ENCODE measurements around the gene IFNG-AS1.

The IFNG-AS1 gene

DNA sequence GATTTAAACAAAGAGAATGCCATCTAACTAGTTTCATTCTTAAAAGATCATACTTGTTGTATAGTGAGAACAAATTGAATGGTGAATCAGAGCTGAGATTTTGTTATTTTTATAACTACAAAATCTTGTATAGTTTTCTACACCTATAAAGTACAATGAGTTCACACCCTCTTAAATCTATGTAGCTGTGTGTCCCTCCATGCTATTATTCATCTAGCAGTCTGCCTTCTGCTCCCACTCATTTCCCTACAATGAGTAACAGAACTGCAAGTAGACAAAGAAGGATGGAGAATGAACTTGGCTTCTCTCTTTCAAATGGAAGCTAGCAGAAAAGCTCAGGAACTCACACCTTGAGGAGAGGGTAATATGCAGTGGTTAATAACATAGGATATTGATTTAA, 7.1 kb downstream of the IFNG-AS1 start:
- DNase-seq: no peak

DNA sequence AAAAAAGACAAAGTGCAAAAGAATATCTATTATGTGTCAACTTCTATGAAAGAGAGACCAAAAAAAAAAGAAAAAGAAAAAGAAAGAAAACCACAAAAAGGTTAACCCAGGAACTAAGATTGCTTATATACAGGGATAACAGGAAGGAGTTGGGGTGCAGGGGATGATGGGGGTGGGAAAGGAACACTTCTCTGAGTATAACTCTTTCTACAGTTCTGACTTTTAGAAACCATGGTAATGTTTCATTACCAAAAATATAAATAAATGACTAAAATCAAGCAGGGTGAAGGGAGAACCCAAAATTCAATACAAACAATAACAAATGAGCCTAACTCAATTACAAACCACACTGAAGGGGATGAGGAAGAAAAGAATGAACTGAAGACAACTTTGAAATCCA, 9.1 kb downstream of the IFNG-AS1 start:
- DNase-seq: no peak

DNA sequence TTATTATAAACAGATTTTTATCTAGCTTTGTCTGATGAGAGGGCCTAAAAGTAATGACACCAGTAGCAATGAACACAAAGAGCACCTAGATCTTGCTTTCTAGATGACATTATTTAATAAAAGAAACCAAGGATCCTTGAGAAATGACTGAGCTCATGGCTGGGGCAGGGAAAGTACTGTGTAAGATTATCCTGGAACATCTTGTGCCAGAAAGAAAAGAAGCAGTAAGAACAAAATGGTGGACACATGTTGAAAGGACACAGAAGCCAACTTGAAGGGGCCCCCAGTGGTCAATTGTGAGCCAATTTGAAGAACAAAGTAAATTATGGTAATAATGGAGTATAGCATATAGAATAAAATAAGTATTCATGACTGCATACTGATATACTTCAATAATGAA, 10.0 kb downstream of the IFNG-AS1 start:
- no peak for DNase-seq

DNA sequence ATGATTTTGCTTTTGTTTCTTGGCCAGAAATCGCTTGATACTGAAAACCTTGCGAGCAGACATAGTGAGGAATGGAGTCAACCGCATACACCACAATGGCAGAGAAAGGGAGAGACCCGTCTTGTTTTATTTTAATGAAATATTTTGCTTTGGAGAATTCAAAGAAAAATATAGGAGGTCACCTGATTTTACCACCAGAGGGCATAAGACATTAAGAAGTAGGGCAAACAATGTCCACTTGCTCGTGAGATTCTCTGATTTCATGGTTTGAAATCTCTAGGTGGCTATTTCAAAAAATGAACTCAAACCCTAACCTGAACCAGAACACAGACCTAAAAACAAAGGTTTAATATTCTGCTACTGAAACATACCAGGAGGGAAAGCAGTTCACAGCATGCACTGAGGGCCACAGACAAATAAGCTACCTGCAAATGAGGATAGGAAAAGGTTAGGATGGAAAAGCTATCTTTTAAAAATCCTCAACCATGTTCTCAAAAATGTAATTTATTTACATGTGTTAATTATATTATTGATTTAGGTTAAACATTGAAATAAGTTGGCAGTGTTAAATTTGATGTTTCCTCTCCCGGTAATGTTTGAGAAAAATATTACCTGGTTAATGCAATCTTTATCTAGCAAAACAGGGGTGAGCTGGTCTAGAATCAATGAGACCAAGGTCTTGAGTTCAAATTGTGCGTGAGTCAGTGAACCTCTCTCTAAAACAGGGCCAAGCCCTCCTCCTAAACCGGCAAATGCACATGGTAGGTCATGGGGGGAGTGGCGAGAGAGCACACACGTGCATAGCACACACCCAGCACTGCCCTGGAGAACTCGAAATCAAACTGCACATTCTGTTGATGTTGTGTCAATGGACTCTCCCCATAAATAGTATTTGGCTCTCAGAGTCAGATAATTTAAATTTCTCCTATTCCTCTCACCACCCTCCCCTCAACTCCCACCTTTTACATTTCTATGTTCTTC, 12.5 kb downstream of the IFNG-AS1 start:
- no peak for DNase-seq

DNA sequence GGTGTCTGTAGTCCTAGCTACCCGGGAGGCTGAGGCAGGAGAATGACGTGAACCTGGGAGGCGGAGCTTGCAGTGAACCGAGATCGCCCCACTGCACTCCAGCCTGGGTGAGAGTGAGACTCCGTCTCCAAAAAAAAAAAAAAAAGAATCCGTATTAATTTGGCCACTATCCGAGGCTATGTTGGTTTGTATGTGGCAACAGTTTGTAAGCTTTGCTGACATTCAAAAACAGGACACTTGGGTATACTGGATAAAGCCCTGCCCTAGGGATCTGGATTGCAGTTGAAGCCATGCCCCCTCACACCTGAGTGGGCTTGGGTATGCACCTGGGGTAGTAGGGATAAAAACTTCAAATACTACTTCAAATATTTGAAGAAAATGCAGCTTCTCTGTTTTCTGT, 14.5 kb downstream of the IFNG-AS1 start:
- no peak for DNase-seq

DNA sequence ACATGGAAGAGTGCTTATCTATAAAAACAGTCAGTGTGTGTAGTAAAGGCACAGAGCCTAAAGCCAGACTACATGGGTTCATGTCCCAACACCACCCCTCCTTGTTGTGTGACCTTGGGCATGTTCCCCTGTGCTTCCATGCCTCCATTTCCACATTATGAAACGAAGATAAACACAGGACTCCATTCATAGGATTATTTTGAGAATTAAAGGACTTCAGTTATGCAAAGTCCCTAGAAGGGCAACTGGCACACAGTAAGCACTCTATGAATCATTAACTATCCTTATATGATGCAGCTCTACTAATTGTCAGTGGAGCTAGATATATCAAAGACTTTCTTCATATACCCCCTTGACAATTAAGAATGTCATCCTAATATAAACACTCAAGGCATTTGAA, 17.8 kb downstream of the IFNG-AS1 start:
- DNase-seq: no peak

DNA sequence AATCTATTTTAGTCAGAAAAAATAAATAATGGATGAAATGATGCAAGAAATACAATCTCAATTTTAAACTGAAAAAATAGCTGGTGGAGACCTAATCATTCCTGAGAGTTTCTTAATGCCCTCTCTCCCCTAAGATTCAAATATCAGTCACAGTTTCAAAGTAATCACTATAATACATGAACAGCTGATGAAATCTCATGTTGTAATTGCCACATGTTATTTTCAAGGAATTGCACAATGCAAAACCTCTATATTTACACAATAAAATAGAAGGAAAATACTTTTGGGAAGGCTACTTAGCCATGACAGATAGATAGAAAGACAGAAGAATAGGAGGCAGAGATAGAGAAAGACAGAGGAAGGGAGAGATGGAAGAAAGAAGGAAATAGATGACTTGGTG, 18.2 kb downstream of the IFNG-AS1 start:
- no peak for DNase-seq

DNA sequence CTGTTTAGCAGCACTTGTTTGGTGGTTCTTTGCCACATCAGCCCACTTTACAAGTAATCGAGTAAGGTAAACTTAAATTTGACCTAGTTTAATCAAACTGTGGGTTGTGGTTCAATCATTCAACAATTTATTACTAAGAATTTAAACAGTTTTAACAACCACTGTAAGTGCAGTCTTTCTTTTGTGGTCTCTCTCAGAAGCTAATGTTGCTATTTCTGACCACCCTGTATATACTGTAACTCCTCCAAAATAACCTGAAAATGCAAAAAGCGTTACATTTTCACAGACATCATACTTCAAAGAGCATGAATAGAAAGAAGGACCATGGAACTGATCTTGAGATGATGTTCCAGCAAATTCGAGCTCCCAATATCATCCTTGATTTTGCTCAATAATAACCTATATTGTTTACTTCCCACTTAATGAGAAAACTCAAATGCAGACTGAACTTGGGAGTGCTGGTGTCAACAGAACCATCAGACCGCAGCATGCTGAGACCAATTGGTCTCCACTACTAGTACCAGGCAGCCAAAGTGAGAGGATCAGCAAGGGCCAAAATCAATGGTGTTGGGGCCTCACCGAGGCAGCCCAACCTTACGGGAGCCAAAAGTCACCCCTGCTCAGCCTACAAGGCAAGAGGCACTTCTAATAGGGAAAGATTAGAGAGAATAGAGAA, 22.1 kb downstream of the IFNG-AS1 start:
- DNase-seq: no peak

DNA sequence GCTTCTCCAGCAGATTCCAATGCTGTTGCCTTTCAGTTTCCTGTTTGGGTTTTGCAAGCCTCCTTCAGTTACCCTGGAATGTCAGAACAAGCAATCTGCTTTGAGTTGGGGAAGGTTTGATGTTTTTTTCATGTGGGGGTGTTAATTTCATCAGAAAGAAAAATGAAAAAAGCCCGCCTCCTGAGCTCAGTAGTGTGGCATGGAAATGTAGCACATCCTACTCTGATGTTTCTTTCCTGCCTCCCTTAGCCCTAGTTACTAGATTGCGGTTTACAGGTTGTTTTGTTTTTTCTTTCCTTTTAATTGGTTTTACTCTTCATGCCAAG, 22.6 kb downstream of the IFNG-AS1 start:
- DNase-seq: no peak

DNA sequence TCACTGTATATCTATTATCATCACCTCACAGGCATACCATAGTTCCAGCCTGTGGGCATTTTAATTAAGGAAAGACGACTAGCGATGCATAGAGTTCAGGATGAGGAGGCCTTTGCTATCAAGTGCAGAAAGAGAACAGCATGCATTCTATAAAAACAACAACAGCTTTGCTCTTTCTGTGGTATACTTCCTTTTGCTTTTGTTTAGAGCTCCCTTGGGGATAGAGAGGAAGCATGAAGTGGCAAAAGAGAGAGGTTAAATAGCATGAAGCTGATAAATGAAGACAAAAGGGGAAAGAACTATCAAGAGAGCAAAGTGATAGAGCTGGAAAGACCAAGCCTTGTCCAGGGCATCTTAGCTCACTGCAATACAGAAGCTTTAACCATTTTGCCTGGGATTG, 23.5 kb downstream of the IFNG-AS1 start:
- no peak for DNase-seq

DNA sequence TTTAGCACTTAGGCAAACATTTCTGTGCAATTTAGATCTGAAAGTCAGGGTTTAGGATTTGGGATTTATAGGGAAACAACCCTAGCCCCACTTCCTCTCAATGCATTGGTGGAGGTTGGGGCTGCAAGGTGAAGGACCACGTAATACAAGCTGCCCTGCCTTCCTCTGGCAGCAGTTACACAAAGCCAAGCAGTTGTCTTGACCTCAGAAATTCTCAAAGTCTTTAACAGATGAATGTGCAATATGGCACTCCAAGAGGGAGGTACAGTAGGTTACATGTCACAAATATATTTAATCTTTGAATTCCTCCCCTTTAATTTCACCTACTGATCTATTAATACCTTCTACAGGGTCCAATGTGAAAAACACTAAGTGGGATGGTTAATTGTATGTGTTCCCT, 23.9 kb downstream of the IFNG-AS1 start:
- DNase-seq: no peak

DNA sequence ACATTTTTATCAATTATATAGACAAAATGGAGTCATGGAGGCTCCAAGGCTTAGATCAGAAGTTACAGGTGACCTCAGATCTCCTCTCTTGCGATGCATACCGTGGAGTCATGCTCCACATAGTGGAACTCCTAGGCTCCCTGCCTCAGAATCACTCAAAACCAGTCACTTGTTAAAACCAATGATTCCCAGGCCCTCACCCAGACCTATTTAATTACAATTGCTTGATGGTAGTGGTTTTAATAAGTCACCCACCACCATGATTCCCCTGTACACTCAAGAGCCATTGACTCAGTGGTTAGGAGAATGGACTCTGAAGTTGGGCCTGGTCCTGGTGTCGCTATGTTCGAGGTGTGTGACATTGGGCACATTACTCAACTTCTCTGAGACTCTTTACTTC, 26.9 kb downstream of the IFNG-AS1 start:
- DNase-seq: no peak

DNA sequence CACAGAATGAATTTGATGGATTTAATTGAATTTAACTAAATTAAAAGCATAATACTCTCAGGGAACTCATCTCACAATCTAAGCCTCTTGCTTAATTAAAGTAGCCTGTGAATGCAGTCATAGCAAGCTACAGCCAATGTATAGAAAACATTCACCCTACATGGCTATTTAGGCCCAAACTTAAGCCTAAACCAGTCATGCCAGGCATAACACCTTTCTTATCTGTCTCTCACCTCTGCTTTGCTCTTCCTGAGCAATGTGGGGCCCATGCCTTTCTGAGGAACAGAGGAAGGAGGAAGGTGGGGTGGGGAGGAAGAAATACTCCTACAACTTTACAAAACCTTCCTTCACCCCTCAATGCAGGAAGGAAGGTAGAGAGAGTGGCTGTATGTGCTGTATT, 29.1 kb downstream of the IFNG-AS1 start:
- DNase-seq: no peak

DNA sequence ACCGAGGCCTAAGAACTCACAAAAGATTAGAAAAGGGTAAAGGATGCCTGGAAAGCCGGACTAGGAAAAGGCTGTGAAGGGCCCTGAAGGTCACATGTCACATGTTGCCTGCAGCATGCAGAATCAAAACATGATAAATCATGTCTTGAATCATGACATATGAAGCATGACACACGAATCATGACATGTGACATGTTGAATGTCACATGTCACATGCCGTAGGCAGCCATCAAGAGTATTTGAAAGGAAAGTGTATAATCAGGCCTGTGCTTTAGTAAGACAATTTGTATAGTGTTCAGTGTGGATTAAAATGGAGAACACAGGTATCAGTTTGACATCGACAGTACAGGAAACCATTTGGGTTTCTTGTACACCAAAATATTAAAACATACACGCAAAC, 30.8 kb downstream of the IFNG-AS1 start:
- DNase-seq: no peak

DNA sequence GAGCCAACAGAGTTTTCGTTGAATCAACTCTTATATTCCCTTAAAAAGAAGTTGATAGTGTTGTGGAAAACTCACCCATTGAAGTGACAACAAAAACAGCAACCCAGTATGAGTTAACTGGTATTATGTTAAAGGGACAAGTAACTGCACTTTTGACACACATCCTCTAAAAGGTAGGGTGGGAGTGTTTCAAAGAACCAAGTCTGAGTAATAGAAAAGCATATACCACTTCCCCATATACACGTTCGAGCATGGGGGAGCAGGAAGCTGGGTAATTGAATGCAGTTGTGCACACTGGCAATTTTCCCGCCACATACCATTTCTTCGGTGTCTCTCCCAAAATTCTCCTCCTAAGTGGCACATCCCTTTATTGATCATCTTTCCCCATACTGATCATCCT, 31.5 kb downstream of the IFNG-AS1 start:
- no peak for DNase-seq

DNA sequence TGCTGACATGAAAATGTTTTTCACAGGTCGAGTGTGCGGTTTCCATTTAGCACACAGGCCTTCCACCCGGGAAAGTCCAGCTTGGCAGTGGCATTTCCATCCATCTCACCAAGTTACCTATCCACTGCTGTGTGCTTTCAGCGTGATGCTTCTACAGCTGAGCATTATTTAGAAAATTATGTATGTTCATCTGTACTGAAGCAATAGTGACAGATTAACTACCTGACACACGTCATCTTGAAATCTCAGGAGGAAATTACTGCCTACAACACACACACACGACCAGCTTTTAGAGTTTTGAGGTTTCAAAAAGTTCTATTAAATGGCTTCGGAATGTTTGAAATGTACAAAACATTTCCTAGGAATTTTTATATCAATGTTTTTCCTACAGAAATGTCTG, 39.4 kb downstream of the IFNG-AS1 start:
- DNase-seq: no peak

DNA sequence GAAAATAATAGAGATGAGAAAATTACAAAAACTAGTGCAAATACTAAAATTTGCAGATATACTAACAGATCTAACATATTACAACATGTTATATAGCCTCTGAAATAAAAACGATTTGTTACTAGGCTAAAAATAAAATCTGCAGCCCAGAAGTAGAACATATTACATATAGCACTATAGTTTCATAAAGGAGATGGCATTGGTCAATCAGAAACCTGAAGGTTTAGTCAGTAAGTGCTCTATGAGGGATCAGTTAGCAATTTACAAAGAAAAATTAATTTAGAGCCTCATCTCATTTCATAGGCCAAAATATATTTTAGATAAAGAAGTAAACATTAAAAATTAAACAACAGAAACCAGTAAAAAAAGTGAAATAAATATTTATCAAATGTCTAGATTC, 41.0 kb downstream of the IFNG-AS1 start:
- DNase-seq: no peak

DNA sequence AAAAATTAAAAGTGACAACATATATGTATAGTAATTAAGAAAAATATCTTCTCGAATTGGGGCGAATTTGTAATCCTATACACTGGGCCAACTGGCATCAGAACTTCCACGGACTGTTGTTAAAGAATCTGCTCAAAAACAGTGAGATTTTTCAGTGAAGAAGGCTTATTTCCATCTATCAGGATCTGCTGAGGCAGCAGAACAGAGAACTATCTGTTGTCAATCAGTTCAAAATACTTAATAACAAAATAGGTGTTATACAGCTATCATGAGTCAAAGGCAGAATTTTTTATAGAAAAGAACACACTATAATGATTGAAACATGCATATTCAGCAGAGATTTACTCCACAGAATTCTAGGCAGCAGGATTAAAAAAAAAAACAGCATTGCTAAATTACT, 41.9 kb downstream of the IFNG-AS1 start:
- no peak for DNase-seq

DNA sequence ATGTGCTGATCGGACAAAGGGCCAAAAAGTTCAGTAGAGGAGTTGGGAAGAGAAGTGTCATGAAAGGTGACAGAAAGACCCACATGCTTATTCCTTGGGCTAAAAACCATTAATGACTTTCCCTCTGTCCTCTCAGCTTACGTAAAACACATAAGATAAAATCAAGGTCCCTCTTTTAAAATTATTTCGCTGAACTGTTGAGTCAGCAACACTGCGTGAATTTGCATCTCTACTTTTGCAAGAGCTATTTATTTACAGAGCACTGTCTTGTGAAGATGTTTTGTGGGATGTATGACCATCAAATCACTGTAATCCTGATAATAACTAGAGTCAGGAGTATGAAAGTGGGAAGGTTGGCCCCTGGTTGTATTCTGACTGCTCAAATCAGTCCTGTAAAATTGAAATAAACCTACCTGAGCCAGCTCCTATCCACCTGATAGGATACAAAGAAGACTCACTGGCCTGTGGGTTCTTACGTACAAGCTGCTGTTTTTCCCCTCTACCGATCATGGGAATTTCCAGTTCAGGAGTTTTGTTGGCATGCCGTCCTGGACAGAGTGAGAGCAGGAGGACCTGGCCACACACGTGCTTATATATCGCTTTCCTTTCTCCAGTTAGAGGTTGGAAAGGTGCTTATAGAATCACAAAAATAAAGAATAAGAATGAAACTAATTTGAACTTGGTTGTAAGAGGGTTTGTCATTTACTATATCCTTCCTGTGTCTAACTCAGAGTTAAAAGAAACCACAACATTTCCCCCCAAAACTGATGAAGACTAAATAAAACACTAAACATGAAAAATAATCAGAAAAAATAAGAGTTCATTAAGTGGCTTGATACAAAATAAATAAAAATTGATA, 42.9 kb downstream of the IFNG-AS1 start:
- no peak for DNase-seq

DNA sequence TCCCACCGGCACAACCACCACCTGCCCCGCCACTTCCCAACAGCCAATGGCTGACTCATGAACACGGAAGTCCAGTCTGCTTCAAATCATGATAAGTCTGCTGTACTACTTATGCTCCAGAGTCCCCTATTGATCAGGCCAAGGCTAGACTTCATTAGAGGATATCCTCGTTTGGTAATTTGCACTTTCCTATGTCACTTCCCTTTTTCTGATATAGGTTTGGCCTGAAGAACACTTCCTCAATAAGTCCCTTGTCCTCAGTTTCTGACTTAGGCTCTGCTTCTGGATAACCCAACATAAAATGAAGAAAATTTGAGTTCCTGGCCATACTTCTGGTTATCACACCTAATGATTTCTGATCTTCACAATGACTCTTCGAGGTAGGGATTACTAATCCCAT, 45.3 kb downstream of the IFNG-AS1 start:
- no peak for DNase-seq

DNA sequence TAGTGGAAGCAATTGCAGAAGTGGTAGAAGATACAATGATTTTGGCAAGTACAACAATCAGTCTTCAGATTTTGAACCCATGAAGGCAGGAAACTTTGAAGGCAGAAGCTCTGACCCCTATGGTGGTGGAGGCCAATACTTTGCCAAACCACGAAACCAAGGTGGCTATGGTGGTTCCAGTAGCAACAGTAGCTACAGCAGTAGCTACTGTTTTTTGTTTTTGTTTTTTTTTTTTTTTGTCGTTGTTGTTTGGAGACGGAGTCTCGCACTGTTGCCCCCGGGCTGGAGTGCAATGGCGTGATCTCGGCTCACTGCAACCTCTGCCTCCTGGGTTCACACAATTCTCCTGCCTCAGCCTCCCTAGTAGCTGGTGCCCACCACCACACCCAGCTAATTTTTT, 47.4 kb downstream of the IFNG-AS1 start:
- DNase-seq: no peak

DNA sequence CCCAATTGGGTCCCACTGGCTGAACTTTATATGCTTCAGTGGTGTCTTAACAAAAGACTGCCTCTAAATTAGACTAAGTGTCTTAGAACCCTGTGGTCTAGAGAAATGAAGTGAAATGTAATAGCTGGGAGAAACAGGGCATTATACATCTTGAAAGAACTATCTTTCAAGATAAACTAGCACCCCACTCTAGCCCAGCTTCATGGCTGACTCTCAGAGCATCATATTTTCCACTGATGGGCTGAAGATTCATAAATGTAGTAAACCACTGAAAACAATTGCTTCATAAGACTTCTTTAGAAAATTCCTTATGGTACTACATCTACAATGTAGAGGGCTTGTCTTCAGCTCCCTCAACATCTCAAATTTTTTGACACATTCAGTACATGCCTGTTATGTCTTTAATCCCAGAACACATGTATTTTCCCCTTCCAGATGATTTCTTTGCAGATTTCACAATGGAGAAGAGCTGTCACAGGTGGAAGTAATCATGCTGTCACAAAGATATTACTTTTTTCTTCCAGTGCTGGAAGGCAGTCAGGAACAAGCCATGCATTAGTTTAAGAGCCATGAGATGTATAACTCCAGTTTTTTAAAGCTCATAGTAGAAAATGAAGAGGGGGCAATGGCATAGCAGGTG, 48.5 kb downstream of the IFNG-AS1 start:
- DNase-seq: no peak

DNA sequence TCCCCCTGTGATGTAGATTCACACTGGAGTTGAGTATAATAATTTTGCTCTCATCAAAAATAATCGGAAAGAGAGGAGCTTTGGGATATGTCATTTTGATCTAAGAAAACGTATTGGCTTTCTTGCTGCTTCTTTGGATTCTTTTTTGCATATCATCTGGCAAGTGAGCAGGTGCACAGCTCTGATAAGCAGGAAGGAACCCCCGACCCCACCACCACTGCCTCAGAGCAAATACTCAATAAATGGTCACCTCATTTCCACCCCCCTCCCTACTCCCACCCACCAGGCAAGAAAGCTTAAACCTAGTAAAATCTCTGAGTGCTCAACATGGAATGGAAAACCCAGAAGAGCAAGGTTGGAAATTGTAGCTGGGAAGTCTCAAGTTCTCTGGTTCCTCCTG, 49.4 kb downstream of the IFNG-AS1 start:
- DNase-seq: no peak

All from activated T-cell treated with anti-CD3 and anti-CD28 coated beads, Interleukin-2, amount 50 U/mL, for 48 hours (primary cell).